Ascending aorta (tissue), 2 donors: ENCODE results near the gene POGZ. TPM values are rescaled to one million over a fixed set of nuclear protein-coding genes. Genes with fewer than 3 reads are reported as not detected.
A peak's percentile ranks its signal among the peaks of the same experiment; 100 is the strongest.

Experiments used
- DNase-seq, 2 donors: peaks; one replicate each; pipeline ENCODE4 v3.0.0-alpha.2; 2019; ENCODE audit warnings: low spot score in 2 of 2
- H3K27ac ChIP-seq, 2 donors: fragments of 200-600 bp; sonication (generic); one replicate each; pipeline ENCODE4 v1.5.1; 2016 to 2017; ENCODE audit warnings: mild to moderate bottlenecking in 1 of 2
- H3K27me3 ChIP-seq: fragments of 200-600 bp; sonication (generic); one replicate; pipeline ENCODE4 v1.5.1; 2017
- H3K36me3 ChIP-seq, 2 donors: fragments of 200-600 bp; sonication (generic); one replicate each; pipeline ENCODE4 v1.5.1; 2016
- H3K4me1 ChIP-seq, 2 donors: fragments of 200-600 bp; sonication (generic); one replicate each; pipeline ENCODE4 v1.5.1; 2016 to 2017; ENCODE audit warnings: mild to moderate bottlenecking in 1 of 2
- H3K4me3 ChIP-seq, 2 donors: fragments of 200-600 bp; sonication (generic); one replicate each; pipeline ENCODE4 v1.5.1; 2016 to 2017; ENCODE audit warnings: mild to moderate bottlenecking in 1 of 2
- H3K9me3 ChIP-seq, 2 donors: fragments of 200-600 bp; sonication (generic); one replicate each; pipeline ENCODE4 v1.5.1; 2016
- CTCF ChIP-seq, 3 experiments: fragments of 200-600 bp in 2 of 3; fragments of 450-650 bp in 1 of 3; sonication (generic) in 2 of 3; IDR thresholded peaks; one replicate each; pipeline ENCODE4 v1.5.1; 2016 to 2019; ENCODE audit warnings: antibody characterized with exemption in 3 of 3, mild to moderate bottlenecking in 1 of 3, moderate library complexity in 1 of 3
- intact Hi-C: fragments of 100-400 bp; cut with DNase I; formaldehyde crosslinking; loops from one replicate; pipeline ENCODE4 v1.15.1; 2023
- total RNA-seq: library from RNA; depleted of rRNA; stranded (reverse); fragments of >200 nt; gene quantifications from one replicate; pipeline ENCODE4 v1.1.0, GENCODE V29; 2016

The POGZ gene
- total RNA-seq: 18.1 TPM

DNA sequence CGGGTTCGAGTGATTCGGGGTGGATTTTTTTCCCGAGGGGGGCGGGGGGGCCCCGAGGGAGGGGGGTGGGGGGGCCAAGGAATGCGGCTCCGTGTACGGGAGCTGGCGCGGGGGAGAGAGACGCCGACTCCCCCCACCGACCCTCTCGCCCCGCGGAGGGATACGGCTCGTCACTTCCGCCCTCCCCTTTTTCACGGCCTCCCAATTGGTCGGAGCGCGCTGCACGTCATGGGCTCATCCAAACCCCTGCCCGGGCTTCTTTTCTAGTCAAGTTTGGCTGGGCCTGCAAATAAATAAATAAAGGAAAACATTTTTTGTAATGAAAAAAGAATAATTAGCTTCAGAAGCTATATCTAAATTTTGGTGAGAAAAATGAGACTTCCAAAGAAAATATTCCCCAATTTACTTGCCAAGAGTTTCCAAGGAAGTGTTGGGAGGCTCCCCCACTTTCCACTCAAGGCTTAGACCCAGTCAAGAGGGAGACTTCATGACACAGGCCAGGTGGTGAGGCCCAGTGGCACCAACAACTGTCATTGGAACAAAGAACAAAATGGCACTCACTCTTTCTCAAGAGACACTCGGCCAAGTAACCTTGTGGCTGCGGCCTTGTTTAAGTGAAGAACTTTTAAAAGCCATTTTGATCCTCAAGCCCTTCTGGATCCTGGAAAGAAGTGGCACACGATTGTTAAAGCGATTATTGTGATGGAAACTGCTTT is at the start of gene POGZ:
TSS of gene POGZ (minus strand) at position 164 of the 716 bp plus-strand sequence. CDS start 17,290 bp downstream, outside the sequence.
- peak; percentile 73 to 98 for DNase-seq
- TF ChIP-seq CTCF (IDR thresholded peaks at IDR 0.05): no peak
- Histone ChIP-seq H3K27ac (peak within 1 kb of the TSS; percentile 98 to 100), H3K36me3 (no peaks in the 10 kb centered on the region), H3K27me3 (no peaks in the 10 kb centered on the region), H3K4me3 (peak within 1 kb of the TSS; percentile 85 to 99), H3K9me3 (no peaks in the 10 kb centered on the region), H3K4me1 (peaks cover 4 to 17% of the 10 kb centered on the region in 2 donors)
- intact Hi-C loops: loop anchor here (1.0 to 2.0 kb wide), 3 partner anchors 14 to 81 kb away; partner anchors contain the start of genes CGN and TUFT1

DNA sequence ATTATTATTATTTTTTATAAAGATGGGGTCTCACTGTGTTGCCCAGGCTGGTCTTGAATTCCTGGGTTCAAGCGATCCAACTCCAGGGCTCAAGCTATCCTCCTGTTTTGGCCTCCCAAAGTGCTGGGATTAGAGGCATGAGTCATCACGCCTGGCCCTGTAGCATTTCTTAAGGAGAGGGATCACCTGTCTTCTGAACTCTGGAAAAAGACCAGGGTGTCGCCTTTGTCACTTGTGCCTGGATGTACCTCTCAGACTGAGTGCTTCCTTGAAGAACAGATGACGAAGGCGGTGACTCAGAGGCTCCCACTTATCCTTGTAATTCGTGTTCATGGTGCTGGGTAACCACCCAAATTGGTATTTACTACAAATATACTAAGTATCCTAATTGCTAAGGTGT is 49.5 kb upstream of the POGZ start:
- Histone ChIP-seq H3K27ac (no peak overlapping the region), H3K27me3 (no peaks in the 10 kb centered on the region), H3K4me1 (peaks cover 0 to 13% of the 10 kb centered on the region in 2 donors), H3K36me3 (no peaks in the 10 kb centered on the region), H3K4me3 (no peak overlapping the region), H3K9me3 (no peaks in the 10 kb centered on the region)
- intact Hi-C loops: loop anchor here (1.0 kb wide), 1 partner anchor 36 kb away; no protein-coding TSS in a partner anchor
- DNase-seq: no peak
- TF ChIP-seq CTCF (IDR thresholded peaks at IDR 0.05): no peak

GRCh38 chr1:151504759-151505158 is 45.5 kb upstream of the POGZ start:
- H3K36me3 ChIP-seq: no peaks in the 10 kb centered on the region
- no peak overlapping the region for H3K27ac ChIP-seq
- H3K9me3 ChIP-seq: no peaks in the 10 kb centered on the region
- intact Hi-C loops: no loop called here
- TF ChIP-seq CTCF (IDR thresholded peaks at IDR 0.05): no peak
- DNase-seq: no peak
- no peaks in the 10 kb centered on the region for H3K4me1 ChIP-seq
- no peaks in the 10 kb centered on the region for H3K27me3 ChIP-seq
- H3K4me3 ChIP-seq: no peak overlapping the region

- no peaks in the 10 kb centered on the region for H3K36me3 ChIP-seq
- intact Hi-C loops: no loop called here
- H3K27ac ChIP-seq: no peak overlapping the region
- DNase-seq: no peak
- no peaks in the 10 kb centered on the region for H3K27me3 ChIP-seq
- no peaks in the 10 kb centered on the region for H3K4me1 ChIP-seq
- TF ChIP-seq CTCF (IDR thresholded peaks at IDR 0.05): no peak
- H3K4me3 ChIP-seq: no peak overlapping the region
- no peaks in the 10 kb centered on the region for H3K9me3 ChIP-seq
Observed at GRCh38 chr1:151504252-151504651, 45.0 kb upstream of the POGZ start.

GRCh38 chr1:151502859-151503780 is 43.8 kb upstream of the POGZ start:
- Histone ChIP-seq H3K27me3 (no peaks in the 10 kb centered on the region), H3K4me1 (no peaks in the 10 kb centered on the region), H3K36me3 (no peaks in the 10 kb centered on the region), H3K9me3 (no peaks in the 10 kb centered on the region), H3K27ac (no peak overlapping the region), H3K4me3 (no peak overlapping the region)
- no peak for DNase-seq
- TF ChIP-seq CTCF (IDR thresholded peaks at IDR 0.05): no peak
- intact Hi-C loops: no loop called here
